MM.1S (cell line): ENCODE data around the gene PACRG.

Experiments used
- CTCF ChIP-seq: fragments of 300-600 bp; sonication (generic); IDR thresholded peaks from 2 replicates; pipeline ENCODE4 v1.5.1; 2016; ENCODE audit warnings: antibody characterized with exemption, low read length, mixed read lengths
- EZH2 ChIP-seq: fragments of 300-600 bp; sonication (generic); optimal IDR thresholded peaks from 2 replicates; pipeline ENCODE3; 2017; ENCODE audit warnings: low read depth, mild to moderate bottlenecking, antibody characterized with exemption, low read length, mixed read lengths

- no peak for TF ChIP-seq CTCF
- no peak for TF ChIP-seq EZH2
These were observed 194.9 kb downstream of the PACRG start for GRCh38 chr6:162922563-162923166.
